Breast epithelium (tissue), 3 donors: ENCODE data around the gene IMMP2L.

Experiments
- POLR2A ChIP-seq: fragments of 450-650 bp; IDR thresholded peaks from one replicate; pipeline ENCODE4 v1.6.1; 2016; ENCODE audit warnings: antibody characterized with exemption, mild to moderate bottlenecking, moderate library complexity
- POLR2AphosphoS5 ChIP-seq, 3 donors: sonication (generic); formaldehyde crosslinking; IDR thresholded peaks; one replicate each; pipeline ENCODE4 v1.6.1; 2017; ENCODE audit warnings: antibody characterized with exemption in 3 of 3

DNA sequence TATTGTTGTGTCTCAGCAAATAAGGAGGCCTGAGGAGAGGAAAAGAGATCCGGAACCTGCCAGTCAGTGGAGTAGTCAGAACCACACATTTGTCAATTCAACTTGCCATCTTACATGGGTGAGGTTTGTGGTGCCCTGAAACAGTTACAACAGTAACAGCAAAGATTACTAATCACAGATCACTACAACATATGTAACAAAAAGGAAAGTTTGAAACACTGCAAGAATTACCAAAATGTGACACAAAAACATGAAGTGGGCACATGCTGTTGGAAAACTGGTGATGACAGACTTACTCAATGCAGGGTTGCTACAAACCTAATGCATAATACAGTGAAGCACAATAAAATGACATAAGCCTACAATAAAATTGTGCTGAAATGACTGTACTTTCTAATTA lies 382.0 kb downstream of the IMMP2L start:
- TF ChIP-seq POLR2AphosphoS5 (IDR thresholded peaks at IDR 0.05) (no peak), POLR2A (no peak)
